Right lobe of liver (tissue), 6 donors: ENCODE data around the gene RABL6. TPM values are rescaled to one million over a fixed set of nuclear protein-coding genes. Genes with fewer than 3 reads are reported as not detected.
A peak's percentile ranks its signal among the peaks of the same experiment; 100 is the strongest.

Source experiments
- ATAC-seq, 4 donors: fragments of 200-7000 bp; cut with Tn5 transposase; one replicate each; pipeline ENCODE4 v1.9.1; 2020; ENCODE audit warnings: mild to moderate bottlenecking in 4 of 4, moderate library complexity in 4 of 4
- DNase-seq, 3 donors: peaks; one replicate each; pipeline ENCODE4 v3.0.0-alpha.2; 2020
- H3K27ac ChIP-seq, 3 donors: fragments of 200-600 bp; one replicate each; pipeline ENCODE4 v1.8.0; 2022
- H3K27me3 ChIP-seq, 2 donors: fragments of 200-600 bp; one replicate each; pipeline ENCODE4 v1.8.0; 2022
- H3K36me3 ChIP-seq, 4 donors: fragments of 200-600 bp; sonication (generic) in 1 of 4; one replicate each; pipeline versions ENCODE4 v1.5.1 to v1.8.0; 2017 to 2022; ENCODE audit warnings: control low read depth in 1 of 4
- H3K4me1 ChIP-seq, 4 donors: fragments of 200-600 bp; sonication (generic) in 1 of 4; one replicate each; pipeline versions ENCODE4 v1.5.1 to v1.8.0; 2017 to 2022; ENCODE audit warnings: control low read depth in 1 of 4
- H3K4me3 ChIP-seq, 3 donors: fragments of 200-600 bp; one replicate each; pipeline ENCODE4 v1.8.0; 2022
- H3K9me3 ChIP-seq, 4 donors: fragments of 200-600 bp; sonication (generic) in 1 of 4; one replicate each; pipeline versions ENCODE4 v1.5.1 to v1.8.0; 2017 to 2022; ENCODE audit warnings: control low read depth in 1 of 4
- POLR2A ChIP-seq: fragments of 450-650 bp; IDR thresholded peaks from one replicate; pipeline ENCODE4 v1.6.1; 2017; ENCODE audit warnings: antibody characterized with exemption, mild to moderate bottlenecking
- WGBS: methylation state at CpG from one replicate; pipeline ENCODE4 v1.1.6; 2018; ENCODE audit warnings: low coverage, low lambda C conversion rate; ENCODE audit not compliant: insufficient coverage; ENCODE audit errors: missing lambda C conversion rate; 5-methylcytosine and 5-hydroxymethylcytosine counted together
- intact Hi-C, 2 donors: fragments of 100-400 bp; cut with DNase I; formaldehyde crosslinking; loops; one replicate each; pipeline versions ENCODE4 v1.11.2 to v1.14.1; 2022
- total RNA-seq, 6 experiments: library from RNA; depleted of rRNA in 2 of 6; stranded (reverse); fragments of >200 nt in 2 of 6; fragmentation: NEBNext Ultra II Directional in 3 of 6; extraction: Animal tissue kit (Norgen Biotek cat#: 25700) in 3 of 6; gene quantifications; one replicate each; pipeline versions ENCODE4 v1.1.0 to v1.2.4, GENCODE V29; 2016 to 2023
- TF ChIP-seq, protein P1 (sequence below), 4 donors: fragments of 200-600 bp in 3 of 4; fragments of 450-650 bp in 1 of 4; IDR thresholded peaks; one replicate each; pipeline versions ENCODE4 v1.5.1 to v1.8.0; 2016 to 2022; ENCODE audit warnings: antibody characterized with exemption in 4 of 4, mild to moderate bottlenecking in 2 of 4
- donor health status: DM: no; HTN: yes; CAD: no.
- donor health status: DM: no; HTN: no; CAD: no.
- donor health status: DM: no; HTN: no; CAD: no.
- donor health status: DM: no; HTN: yes; CAD: no.
- donor health status: DM: no; HTN: yes; CAD: no.

Gene RABL6
- total RNA-seq, 6 experiments from 2014 or later = 8.0 to 14.8 (median 12.4) TPM

DNA sequence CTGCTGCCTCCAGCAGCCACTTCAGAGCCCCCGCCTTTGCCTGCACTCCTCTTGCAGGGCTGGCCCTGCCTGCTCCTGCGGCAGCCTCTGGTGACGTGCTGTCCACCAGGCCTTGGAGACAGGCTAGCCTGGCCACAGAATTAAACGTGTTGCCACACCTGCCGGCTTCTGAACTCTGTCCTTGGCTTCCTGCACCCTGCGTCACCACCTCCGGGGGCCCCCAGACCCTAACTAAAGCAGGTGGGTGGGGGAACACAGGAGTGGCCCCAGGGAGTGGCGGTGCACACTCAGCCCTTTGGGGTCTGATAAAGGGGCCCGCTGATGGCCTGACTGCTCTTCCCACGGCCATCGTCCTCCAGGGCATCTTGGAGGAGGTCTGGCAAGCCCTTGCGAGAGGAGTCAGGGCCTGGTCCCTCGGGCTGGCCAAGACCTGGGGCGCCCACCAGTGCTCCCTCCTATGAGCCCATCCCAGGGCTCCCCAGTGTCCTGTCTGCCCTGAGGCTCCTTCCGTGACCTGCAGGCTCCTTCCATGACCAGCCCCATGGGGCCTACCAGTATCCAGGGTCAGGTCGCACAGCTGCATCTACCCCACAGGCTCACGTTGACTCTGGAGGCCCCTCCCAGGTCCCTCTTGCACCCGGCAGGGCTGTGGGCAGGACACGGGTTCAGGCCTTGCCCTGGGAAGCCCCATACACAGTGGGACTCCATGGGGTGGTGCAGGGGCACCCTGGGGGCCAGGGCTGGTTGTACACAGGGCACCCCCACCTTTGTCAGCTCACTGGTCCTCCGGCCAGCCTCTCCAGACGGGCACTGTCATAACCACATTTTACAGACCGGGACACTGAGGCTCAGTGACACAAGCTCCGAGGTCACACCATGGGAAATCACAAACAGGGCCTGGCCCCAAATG is 43.4 kb downstream of the RABL6 start:
- 30% methylated on average over 2 of the region's 23 CpGs for WGBS
- Histone ChIP-seq H3K4me1 (peaks cover 0 to 29% (median 15%) of the 10 kb centered on the region in 4 donors), H3K36me3 (peaks cover 0 to 4% (median 0%) of the 10 kb centered on the region in 4 donors), H3K4me3 (no peak overlapping the region), H3K27ac (peak overlapping the region in 2 of 3 donors; percentile 61 to 80), H3K9me3 (no peaks in the 10 kb centered on the region), H3K27me3 (no peaks in the 10 kb centered on the region)
- ATAC-seq (no peak), DNase-seq (peak in 2 of 3 donors; percentile 25 to 59)
- TF ChIP-seq, protein P1, sequence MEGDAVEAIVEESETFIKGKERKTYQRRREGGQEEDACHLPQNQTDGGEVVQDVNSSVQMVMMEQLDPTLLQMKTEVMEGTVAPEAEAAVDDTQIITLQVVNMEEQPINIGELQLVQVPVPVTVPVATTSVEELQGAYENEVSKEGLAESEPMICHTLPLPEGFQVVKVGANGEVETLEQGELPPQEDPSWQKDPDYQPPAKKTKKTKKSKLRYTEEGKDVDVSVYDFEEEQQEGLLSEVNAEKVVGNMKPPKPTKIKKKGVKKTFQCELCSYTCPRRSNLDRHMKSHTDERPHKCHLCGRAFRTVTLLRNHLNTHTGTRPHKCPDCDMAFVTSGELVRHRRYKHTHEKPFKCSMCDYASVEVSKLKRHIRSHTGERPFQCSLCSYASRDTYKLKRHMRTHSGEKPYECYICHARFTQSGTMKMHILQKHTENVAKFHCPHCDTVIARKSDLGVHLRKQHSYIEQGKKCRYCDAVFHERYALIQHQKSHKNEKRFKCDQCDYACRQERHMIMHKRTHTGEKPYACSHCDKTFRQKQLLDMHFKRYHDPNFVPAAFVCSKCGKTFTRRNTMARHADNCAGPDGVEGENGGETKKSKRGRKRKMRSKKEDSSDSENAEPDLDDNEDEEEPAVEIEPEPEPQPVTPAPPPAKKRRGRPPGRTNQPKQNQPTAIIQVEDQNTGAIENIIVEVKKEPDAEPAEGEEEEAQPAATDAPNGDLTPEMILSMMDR (IDR thresholded peaks at IDR 0.05) = no peak
- TF ChIP-seq POLR2A = no peak
- intact Hi-C loops = no loop called here

DNA sequence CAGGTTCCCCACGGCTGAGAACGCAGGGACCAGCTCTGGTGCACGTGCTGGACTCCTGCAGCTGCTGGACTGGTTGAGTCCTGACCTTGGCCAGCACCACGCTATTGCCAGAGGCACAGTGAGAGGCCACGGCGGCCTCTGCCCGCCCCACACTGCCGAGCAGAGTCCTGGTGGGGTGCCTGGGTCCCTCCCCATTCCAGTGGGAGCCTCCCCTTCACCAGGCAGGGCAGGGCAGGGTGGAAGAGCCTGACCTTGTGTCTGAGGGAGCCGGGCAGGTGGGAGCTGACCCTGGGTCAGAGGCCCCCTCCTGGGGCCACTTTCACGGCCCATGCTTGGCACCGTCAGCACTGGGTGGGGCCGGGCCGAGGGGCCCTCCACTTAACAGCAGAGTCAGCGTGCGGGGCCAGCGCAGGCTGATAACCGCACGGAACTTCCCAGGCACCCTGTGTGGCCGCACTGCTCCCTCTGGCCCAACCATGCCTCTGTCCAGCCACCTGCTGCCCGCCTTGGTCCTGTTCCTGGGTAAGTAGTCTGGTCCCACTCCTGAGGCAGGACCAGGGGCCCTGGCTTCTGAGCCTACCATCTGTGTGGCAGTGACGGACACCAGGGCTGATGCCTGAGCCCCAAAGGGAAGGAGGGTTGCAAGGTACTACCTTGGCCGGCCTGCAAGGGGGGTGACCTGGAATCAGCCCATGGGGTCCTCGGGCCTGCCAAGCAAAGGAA is 44.4 kb downstream of the RABL6 start, which contains the start of gene MAMDC4:
Gene MAMDC4, plus strand, starts transcription at position 406 of the 723 bp plus-strand sequence. Its CDS starts 71 bp downstream, at position 477.
- Histone ChIP-seq H3K27me3 (no peaks in the 10 kb centered on the region), H3K4me3 (peak within 1 kb of the TSS in 1 of 3 donors; percentile 39), H3K9me3 (no peaks in the 10 kb centered on the region), H3K36me3 (peaks cover 0 to 4% (median 0%) of the 10 kb centered on the region in 4 donors), H3K27ac (peak within 1 kb of the TSS in 2 of 3 donors; percentile 61 to 80), H3K4me1 (peaks cover 0 to 29% (median 15%) of the 10 kb centered on the region in 4 donors)
- intact Hi-C loops = no loop called here
- TF ChIP-seq POLR2A = peak; percentile 57
- TF ChIP-seq, protein P1 (IDR thresholded peaks at IDR 0.05) = no peak
- DNase-seq (peak; percentile 79 to 95 (median 93)), ATAC-seq (peak; percentile 16 to 61 (median 42))
- 29% methylated on average over 4 of the region's 23 CpGs for WGBS

DNA sequence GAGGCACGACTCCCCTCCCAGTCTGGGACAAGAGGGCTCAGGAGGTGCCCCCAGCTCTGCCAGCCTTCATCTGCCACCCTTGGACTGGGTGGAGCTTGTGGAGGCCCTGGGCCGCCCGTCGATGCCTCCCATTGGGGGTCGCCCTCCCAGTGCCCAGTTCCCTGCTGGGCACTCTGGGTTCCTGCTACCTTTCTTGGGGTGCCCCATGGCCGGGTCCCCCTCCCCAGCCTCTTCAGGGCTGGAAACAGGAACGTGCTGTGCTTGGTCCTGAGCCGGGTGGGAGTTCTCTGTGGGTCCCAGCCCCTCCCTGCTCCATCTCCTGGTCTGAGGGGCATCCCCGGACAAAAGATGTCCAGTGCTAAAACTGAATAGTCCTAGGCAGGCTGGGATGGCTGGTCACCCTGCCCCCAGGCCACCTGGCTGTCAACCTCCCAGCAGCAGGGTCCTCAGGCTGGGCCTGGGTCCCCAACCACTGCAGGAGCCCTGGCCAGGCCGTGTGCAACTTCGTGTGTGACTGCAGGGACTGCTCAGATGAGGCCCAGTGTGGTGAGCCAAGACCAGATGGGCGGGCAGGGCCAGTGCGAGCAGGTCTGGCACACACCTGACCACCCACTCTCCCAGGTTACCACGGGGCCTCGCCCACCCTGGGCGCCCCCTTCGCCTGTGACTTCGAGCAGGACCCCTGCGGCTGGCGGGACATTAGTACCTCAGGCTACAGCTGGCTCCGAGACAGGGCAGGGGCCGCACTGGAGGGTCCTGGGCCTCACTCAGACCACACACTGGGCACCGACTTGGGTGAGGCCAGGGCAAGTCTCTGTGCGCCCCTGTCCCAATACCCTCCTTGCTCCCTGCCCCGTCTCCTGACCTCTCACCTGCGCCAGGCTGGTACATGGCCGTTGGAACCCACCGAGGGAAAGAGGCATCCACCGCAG is 45.2 kb downstream of the RABL6 start:
- WGBS = 39% methylated on average over 5 of the region's 29 CpGs
- Histone ChIP-seq H3K9me3 (no peaks in the 10 kb centered on the region), H3K4me3 (peak overlapping the region in 1 of 3 donors; percentile 39), H3K27ac (peak overlapping the region in 2 of 3 donors; percentile 61 to 73), H3K36me3 (peaks cover 0 to 4% (median 0%) of the 10 kb centered on the region in 4 donors), H3K27me3 (no peaks in the 10 kb centered on the region), H3K4me1 (peaks cover 0 to 29% (median 15%) of the 10 kb centered on the region in 4 donors)
- DNase-seq (peak; percentile 23 to 59 (median 50)), ATAC-seq (no peak)
- TF ChIP-seq POLR2A = no peak
- TF ChIP-seq, protein P1 (IDR thresholded peaks at IDR 0.05) = no peak
- intact Hi-C loops = no loop called here
